ENCODE measurements around the gene HINT1.

The HINT1 gene

GRCh38 chr5:131180407-131180806 is 15.4 kb upstream of the HINT1 start:
- H3K9ac ChIP-seq, result no peak overlapping the region
- no peak for TF ChIP-seq Cebpa-rat (IDR thresholded peaks at IDR 0.05)
- H3K4me1 ChIP-seq, result no peaks in the 10 kb centered on the region
- H3K4me2 ChIP-seq, result no peak overlapping the region
- H4K20me1 ChIP-seq, result peaks cover 8% of the 10 kb centered on the region
- peaks cover 17% of the 10 kb centered on the region for H3K36me3 ChIP-seq
- no peak overlapping the region for H3K4me3 ChIP-seq
- H3K27ac ChIP-seq, result no peak overlapping the region
- H3K27me3 ChIP-seq, result no peaks in the 10 kb centered on the region
- no peaks in the 10 kb centered on the region for H3K9me3 ChIP-seq

DNA sequence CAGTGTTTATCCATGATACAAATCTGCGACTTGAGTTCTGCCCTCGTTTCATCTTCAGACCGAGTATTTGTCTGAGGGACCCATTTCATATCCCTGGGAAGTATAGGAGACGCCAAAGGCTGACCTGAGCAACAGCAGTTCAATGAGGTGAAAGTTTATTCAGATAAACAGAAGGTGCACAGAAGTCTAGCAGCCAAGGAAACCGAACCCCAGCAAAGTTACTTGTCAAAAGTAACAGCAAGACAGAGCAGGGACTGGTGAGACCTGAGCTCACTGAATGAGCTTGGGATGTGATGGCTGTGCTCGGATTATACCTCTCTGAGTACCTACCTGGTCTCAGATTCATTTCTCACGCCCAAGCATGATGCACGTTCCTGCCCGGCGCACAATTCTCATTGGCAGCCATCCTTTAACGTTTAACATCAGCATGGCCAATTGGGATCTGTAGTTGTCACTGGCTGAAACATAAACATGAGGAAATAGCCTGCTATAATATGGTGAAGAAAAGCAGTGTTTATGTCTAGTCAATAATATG is 6.3 kb upstream of the HINT1 start:
- Histone ChIP-seq H3K9ac (peak overlapping the region; percentile 83), H3K27ac (peak overlapping the region; percentile 72), H4K20me1 (no peaks in the 10 kb centered on the region), H3K4me2 (peak overlapping the region; percentile 93), H3K36me3 (peaks cover 10% of the 10 kb centered on the region), H3K9me3 (peaks cover 5% of the 10 kb centered on the region; the same call in 1 of the 2 replicates), H3K27me3 (no peaks in the 10 kb centered on the region), H3K4me3 (peak overlapping the region; percentile 81), H3K4me1 (peaks cover 27% of the 10 kb centered on the region)
- no peak for TF ChIP-seq Cebpa-rat (IDR thresholded peaks at IDR 0.05)

DNA sequence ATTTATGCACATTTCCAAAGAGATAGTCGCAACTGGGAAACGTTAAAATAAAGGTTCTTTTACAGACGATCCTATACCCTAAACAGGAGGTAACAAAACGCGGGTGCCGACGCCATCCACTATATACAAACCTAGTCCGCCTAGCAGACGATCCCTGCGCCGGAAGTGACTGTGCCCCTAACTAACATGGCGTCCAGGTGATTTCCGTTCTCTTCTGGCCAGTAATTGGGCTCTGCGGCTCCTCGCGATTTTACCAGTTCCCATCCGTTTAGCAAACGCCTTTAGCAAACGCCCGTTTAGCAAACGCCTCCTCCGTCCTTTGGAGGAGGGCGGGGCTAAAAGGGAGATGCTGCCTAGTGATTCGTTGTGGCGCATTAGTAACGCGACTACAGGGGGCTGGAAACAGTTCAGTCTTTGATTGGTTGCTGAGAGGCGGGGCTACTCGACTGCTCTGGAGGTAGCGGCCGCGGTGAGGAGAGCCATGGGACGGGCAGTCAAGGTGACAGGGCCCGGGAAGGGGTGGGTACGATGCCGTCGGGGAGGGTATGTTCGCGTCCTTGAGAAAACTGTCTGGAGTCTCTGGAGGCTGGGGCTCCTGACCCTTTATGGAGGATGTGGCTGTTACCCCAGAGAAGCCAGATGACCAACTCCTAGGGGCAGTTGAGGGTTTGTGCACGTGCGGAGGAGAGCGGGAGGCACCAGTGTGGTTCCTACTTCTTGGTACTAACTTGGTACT is 5.7 kb upstream of the HINT1 start, which contains the start of gene LYRM7:
Gene LYRM7 (plus strand): TSS at position 405 of the 736 bp plus-strand sequence. CDS start 77 bp downstream, at position 482.
- peak within 1 kb of the TSS; percentile 93 for H3K4me2 ChIP-seq
- H3K36me3 ChIP-seq, result peaks cover 10% of the 10 kb centered on the region
- TF ChIP-seq Cebpa-rat (IDR thresholded peaks at IDR 0.05), result no peak
- H3K4me3 ChIP-seq, result peak within 1 kb of the TSS; percentile 81
- H3K9ac ChIP-seq, result peak within 1 kb of the TSS; percentile 83
- H3K4me1 ChIP-seq, result peaks cover 31% of the 10 kb centered on the region
- no peaks in the 10 kb centered on the region for H4K20me1 ChIP-seq
- peaks cover 5% of the 10 kb centered on the region; the same call in 1 of the 2 replicates for H3K9me3 ChIP-seq
- H3K27me3 ChIP-seq, result no peaks in the 10 kb centered on the region
- peak within 1 kb of the TSS; percentile 72 for H3K27ac ChIP-seq

- Histone ChIP-seq H3K27me3 (no peaks in the 10 kb centered on the region), H3K9me3 (peaks cover 2% of the 10 kb centered on the region; the same call in 1 of the 2 replicates), H3K27ac (peak overlapping the region; percentile 66), H3K36me3 (peaks cover 8% of the 10 kb centered on the region), H3K9ac (peak overlapping the region; percentile 65), H3K4me2 (peak overlapping the region; percentile 81), H3K4me1 (peaks cover 36% of the 10 kb centered on the region), H3K4me3 (peak overlapping the region; percentile 81), H4K20me1 (no peaks in the 10 kb centered on the region)
- TF ChIP-seq Cebpa-rat (IDR thresholded peaks at IDR 0.05), result no peak
Observed at GRCh38 chr5:131169810-131170539, 4.9 kb upstream of the HINT1 start.

GRCh38 chr5:131167615-131168014 is 2.6 kb upstream of the HINT1 start:
- H3K4me2 ChIP-seq, result no peak overlapping the region
- TF ChIP-seq Cebpa-rat (IDR thresholded peaks at IDR 0.05), result no peak
- no peak overlapping the region for H3K4me3 ChIP-seq
- H3K9me3 ChIP-seq, result no peaks in the 10 kb centered on the region
- H3K27me3 ChIP-seq, result no peaks in the 10 kb centered on the region
- H3K9ac ChIP-seq, result no peak overlapping the region
- H3K27ac ChIP-seq, result no peak overlapping the region
- peaks cover 5% of the 10 kb centered on the region; the same call in 1 of the 2 replicates for H3K36me3 ChIP-seq
- peaks cover 12% of the 10 kb centered on the region for H4K20me1 ChIP-seq
- peaks cover 41% of the 10 kb centered on the region for H3K4me1 ChIP-seq

DNA sequence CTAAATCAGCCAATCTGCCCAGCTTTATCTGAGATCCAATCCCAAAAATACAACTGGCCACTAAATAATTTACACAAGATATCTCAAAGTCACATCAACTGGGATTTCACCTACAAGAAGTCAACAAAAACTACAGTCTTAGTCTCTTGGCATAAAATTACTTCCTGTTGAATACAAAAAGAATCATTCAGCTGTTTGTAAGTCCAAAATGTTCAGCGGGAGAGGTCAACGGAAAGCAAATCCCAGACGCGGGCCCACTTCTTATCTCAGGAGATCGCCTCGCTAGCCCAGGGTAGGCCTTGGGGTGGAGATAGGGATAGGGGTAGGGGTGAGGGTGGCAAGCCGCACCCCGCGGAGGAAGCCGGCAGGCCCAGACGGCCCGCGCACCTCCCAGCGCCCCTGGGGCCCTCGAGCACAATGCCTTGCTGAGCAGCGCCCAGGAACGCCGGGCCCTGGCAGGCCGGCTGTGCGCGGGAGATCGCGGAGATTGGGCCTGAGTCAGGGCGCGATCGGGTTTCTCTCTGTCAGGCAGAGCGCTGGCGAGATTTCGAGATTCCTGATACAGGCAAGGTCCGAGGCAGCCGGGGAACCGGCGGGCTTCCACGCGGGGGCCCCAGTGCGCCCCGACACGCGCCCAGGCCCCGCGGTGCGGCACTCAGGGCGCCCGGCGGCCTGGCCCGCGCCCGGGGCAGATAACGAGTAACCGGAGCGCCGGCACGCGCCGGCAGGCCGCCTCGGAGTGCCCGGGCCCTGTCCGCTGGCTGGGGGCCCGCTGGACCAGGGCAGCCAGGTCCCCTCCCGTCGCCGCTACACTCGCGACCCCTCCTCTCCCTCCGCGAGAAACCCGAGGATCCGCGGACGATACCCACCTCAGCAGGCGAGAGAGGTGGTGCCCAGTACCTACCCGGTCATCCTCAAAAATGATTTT is 601 bp downstream of the HINT1 start:
- H3K4me3 ChIP-seq, result peak overlapping the region; percentile 92
- TF ChIP-seq Cebpa-rat (IDR thresholded peaks at IDR 0.05), result no peak
- peak overlapping the region; percentile 97 for H3K27ac ChIP-seq
- peaks cover 39% of the 10 kb centered on the region for H4K20me1 ChIP-seq
- peaks cover 37% of the 10 kb centered on the region for H3K36me3 ChIP-seq
- H3K27me3 ChIP-seq, result no peaks in the 10 kb centered on the region
- H3K4me2 ChIP-seq, result peak overlapping the region; percentile 93
- H3K9ac ChIP-seq, result peak overlapping the region; percentile 97
- no peaks in the 10 kb centered on the region for H3K9me3 ChIP-seq
- peaks cover 22% of the 10 kb centered on the region for H3K4me1 ChIP-seq

GRCh38 chr5:131163276-131164119 is 1.6 kb downstream of the HINT1 start:
- H3K4me3 ChIP-seq, result peak overlapping the region; percentile 92
- H3K4me2 ChIP-seq, result peak overlapping the region; percentile 93
- H4K20me1 ChIP-seq, result peaks cover 48% of the 10 kb centered on the region
- peaks cover 46% of the 10 kb centered on the region for H3K36me3 ChIP-seq
- H3K9me3 ChIP-seq, result no peaks in the 10 kb centered on the region
- no peak; the same call in 1 of the 2 replicates for TF ChIP-seq Cebpa-rat (IDR thresholded peaks at IDR 0.05)
- peak overlapping the region; percentile 97 for H3K27ac ChIP-seq
- peaks cover 22% of the 10 kb centered on the region for H3K4me1 ChIP-seq
- H3K9ac ChIP-seq, result peak overlapping the region; percentile 97
- H3K27me3 ChIP-seq, result no peaks in the 10 kb centered on the region

DNA sequence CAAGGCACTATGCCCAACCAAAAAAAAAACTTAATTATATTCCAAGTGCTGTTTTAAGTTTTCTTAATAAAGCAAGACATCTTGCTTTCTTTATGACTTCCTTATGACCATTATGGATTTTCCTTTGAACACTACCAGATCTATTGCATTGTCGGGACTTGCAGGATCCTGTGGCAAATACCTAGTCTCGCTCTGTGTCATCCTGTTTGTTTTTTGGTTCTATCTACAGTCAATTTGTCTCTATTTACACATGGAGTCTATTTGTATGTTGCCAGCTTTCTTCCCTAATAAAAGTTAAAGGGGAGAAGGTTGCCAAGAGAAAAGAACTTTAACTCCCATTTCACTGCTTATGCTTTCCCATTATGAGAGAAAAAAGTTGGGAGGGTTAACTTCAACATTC is 4.9 kb downstream of the HINT1 start:
- TF ChIP-seq Cebpa-rat (IDR thresholded peaks at IDR 0.05), result no peak
- Histone ChIP-seq H4K20me1 (peaks cover 48% of the 10 kb centered on the region), H3K4me1 (peaks cover 13% of the 10 kb centered on the region), H3K4me3 (no peak overlapping the region), H3K4me2 (no peak overlapping the region), H3K9ac (no peak overlapping the region), H3K36me3 (peaks cover 71% of the 10 kb centered on the region), H3K27ac (no peak overlapping the region), H3K9me3 (no peaks in the 10 kb centered on the region), H3K27me3 (no peaks in the 10 kb centered on the region)
